Suppressor macrophage treated with lipopolysaccharide for 4 hours (primary cell): ENCODE data around the gene IFT122.
A peak's percentile ranks its signal among the peaks of the same experiment; 100 is the strongest.
"Not testable (repeated sequence)": the region's sequence is repeated elsewhere in the genome, so short reads cannot be mapped to it uniquely, and the experiment has no call there.

ENCODE experiments used
- DNase-seq: peaks from one replicate; pipeline ENCODE4 v3.0.0-alpha.2; 2020

The IFT122 gene

DNA sequence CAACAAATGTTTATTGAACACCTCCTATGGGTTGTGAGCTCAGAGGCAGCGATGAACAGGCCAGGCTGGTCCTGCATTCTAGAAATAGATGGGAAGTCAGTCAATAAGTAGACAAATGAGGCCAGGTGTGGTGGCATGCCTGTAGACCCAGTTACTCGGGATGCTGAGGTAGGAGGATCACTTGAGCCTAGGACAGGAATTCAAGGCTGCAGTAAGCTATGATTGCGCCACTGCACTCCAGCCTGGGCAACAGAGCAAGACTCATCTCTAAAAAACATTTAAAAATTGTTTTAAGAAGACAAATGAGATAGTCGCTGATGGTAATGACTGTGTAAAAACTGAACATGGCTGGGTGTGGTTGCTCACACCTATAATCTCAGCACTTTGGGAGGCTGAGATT, 84.1 kb downstream of the IFT122 start:
- no peak for DNase-seq

DNA sequence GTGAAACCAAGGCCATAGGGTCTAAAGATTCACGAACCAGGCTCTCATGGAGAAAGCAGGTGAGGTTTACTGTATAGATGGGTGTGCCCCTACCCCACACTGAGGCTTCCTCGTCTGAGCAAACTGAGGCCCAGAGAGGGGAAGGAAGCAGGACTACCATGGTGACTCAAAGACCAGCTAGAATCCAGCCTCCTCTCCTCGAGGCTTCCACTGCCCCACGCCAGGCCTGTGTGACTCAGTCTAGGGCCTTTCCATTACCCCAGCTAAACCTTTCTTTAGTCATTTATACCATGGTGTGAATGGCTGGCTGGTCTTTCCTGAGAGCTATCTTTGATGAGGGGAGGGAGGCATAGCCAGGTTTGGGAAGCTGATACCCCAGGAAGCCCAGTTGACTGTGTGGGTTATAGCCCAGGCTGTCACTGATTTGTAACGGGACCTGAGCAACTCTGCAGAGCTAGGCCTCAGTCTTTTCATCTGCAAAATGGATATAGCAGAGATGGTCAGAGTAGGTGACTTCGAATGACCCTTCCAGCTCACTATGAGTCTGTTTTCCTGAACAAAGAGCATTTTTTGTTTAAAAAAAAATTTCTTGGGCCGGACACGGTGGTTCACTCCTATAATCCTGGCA, 85.4 kb downstream of the IFT122 start:
- DNase-seq: peak; percentile 94

DNA sequence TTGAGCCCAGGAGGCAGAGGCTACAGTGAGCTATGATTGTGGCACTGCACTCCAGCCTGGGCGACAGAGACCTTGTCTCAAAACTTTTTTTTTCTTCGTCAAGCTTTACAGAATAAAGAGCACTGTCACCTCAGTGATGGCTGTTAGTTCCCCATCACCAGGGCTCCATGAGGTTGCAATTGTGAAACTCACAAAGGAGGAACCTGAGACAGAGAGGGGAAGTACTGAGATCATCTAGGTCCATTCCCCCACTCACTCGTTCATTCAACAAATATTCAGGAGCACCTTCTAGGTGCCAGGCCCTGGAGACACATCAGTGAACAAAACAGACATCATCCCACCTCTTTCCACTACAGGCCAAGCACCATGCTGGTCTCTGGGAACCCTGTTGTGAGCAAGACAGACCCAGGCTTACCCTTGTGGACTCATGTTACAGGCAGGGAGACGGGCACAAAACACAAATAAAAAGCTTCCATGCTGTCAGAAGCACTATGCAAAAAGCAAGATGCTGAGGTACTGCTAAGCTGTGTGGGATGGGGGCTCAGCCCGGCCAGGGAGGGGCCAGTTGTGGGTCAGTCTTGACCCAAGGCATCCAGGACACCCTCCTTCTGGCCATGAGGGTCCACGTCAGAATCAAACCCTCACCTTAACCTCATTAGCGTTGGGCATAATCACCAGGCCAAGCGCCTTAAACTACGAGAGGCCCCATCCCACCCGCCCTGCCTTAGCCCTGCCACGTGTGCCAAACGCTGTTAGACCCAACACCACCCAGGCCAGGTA, 86.3 kb downstream of the IFT122 start:
- DNase-seq: peak; percentile 91

DNA sequence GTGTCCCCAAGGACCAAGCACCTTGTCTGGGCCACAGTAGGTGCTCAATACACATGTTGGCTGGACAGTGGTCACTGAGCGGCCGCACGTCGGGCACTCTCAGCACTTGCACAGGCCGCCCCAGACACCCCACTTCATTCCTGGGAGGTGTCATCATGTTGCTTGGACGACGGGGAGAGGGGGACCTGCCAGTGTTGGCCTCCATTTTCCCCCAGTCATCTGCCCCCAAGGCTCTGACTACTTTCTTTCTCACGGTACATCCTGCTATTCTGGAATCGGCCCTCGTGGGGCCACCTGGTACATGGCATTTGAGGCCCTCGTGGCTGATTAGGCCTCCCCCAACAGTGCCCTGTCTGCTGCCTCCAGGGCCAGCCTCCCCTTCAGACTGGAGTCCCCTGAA, 87.2 kb downstream of the IFT122 start:
- DNase-seq: no peak

DNA sequence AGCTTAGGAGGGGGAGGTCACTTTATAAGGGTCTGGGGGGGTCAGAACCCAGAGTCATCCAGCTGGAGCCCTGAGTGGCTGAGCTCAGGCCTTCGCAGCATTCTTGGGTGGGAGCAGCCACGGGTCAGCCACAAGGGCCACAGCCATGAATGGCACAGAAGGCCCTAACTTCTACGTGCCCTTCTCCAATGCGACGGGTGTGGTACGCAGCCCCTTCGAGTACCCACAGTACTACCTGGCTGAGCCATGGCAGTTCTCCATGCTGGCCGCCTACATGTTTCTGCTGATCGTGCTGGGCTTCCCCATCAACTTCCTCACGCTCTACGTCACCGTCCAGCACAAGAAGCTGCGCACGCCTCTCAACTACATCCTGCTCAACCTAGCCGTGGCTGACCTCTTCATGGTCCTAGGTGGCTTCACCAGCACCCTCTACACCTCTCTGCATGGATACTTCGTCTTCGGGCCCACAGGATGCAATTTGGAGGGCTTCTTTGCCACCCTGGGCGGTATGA, 88.6 kb downstream of the IFT122 start, which contains the start of gene RHO:
RHO (plus strand) TSS at position 51 of the 512 bp plus-strand sequence; CDS start at position 146, 95 bp downstream.
- DNase-seq: no peak

GRCh38 chr3:129529436-129530210, 89.6 kb downstream of the IFT122 start:
- DNase-seq: no peak

DNA sequence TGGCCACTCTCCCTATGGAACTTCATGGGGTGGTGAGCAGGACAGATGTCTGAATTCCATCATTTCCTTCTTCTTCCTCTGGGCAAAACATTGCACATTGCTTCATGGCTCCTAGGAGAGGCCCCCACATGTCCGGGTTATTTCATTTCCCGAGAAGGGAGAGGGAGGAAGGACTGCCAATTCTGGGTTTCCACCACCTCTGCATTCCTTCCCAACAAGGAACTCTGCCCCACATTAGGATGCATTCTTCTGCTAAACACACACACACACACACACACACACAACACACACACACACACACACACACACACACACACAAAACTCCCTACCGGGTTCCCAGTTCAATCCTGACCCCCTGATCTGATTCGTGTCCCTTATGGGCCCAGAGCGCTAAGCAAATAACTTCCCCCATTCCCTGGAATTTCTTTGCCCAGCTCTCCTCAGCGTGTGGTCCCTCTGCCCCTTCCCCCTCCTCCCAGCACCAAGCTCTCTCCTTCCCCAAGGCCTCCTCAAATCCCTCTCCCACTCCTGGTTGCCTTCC, 90.3 kb downstream of the IFT122 start:
- no peak for DNase-seq

DNA sequence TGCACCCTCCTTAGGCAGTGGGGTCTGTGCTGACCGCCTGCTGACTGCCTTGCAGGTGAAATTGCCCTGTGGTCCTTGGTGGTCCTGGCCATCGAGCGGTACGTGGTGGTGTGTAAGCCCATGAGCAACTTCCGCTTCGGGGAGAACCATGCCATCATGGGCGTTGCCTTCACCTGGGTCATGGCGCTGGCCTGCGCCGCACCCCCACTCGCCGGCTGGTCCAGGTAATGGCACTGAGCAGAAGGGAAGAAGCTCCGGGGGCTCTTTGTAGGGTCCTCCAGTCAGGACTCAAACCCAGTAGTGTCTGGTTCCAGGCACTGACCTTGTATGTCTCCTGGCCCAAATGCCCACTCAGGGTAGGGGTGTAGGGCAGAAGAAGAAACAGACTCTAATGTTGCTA, 90.8 kb downstream of the IFT122 start:
- DNase-seq: no peak

DNA sequence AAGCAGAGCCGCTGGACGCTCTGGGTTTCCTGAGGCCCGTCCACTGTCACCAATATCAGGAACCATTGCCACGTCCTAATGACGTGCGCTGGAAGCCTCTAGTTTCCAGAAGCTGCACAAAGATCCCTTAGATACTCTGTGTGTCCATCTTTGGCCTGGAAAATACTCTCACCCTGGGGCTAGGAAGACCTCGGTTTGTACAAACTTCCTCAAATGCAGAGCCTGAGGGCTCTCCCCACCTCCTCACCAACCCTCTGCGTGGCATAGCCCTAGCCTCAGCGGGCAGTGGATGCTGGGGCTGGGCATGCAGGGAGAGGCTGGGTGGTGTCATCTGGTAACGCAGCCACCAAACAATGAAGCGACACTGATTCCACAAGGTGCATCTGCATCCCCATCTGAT, 91.7 kb downstream of the IFT122 start:
- no peak for DNase-seq

DNA sequence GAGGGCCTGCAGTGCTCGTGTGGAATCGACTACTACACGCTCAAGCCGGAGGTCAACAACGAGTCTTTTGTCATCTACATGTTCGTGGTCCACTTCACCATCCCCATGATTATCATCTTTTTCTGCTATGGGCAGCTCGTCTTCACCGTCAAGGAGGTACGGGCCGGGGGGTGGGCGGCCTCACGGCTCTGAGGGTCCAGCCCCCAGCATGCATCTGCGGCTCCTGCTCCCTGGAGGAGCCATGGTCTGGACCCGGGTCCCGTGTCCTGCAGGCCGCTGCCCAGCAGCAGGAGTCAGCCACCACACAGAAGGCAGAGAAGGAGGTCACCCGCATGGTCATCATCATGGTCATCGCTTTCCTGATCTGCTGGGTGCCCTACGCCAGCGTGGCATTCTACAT, 92.2 kb downstream of the IFT122 start:
- DNase-seq: no peak

DNA sequence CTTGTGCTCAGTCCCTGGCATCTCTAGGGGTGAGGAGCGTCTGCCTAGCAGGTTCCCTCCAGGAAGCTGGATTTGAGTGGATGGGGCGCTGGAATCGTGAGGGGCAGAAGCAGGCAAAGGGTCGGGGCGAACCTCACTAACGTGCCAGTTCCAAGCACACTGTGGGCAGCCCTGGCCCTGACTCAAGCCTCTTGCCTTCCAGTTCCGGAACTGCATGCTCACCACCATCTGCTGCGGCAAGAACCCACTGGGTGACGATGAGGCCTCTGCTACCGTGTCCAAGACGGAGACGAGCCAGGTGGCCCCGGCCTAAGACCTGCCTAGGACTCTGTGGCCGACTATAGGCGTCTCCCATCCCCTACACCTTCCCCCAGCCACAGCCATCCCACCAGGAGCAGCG, 93.4 kb downstream of the IFT122 start:
- no peak for DNase-seq

DNA sequence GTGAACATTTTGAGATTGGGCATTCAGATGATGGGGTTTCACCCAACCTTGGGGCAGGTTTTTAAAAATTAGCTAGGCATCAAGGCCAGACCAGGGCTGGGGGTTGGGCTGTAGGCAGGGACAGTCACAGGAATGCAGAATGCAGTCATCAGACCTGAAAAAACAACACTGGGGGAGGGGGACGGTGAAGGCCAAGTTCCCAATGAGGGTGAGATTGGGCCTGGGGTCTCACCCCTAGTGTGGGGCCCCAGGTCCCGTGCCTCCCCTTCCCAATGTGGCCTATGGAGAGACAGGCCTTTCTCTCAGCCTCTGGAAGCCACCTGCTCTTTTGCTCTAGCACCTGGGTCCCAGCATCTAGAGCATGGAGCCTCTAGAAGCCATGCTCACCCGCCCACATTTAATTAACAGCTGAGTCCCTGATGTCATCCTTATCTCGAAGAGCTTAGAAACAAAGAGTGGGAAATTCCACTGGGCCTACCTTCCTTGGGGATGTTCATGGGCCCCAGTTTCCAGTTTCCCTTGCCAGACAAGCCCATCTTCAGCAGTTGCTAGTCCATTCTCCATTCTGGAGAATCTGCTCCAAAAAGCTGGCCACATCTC, 94.5 kb downstream of the IFT122 start:
- DNase-seq: no peak

DNA sequence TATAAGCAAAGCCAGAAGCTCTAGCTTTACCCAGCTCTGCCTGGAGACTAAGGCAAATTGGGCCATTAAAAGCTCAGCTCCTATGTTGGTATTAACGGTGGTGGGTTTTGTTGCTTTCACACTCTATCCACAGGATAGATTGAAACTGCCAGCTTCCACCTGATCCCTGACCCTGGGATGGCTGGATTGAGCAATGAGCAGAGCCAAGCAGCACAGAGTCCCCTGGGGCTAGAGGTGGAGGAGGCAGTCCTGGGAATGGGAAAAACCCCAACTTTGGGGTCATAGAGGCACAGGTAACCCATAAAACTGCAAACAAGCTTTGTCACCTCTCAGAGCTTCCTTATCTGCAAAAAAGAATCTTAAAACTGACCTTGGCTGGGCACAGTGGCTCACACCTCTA, 95.1 kb downstream of the IFT122 start:
- no peak for DNase-seq

GRCh38 chr3:129536374-129536667, 96.3 kb downstream of the IFT122 start:
- DNase-seq: no peak

GRCh38 chr3:129536804-129537203, 96.8 kb downstream of the IFT122 start:
- DNase-seq: no peak

DNA sequence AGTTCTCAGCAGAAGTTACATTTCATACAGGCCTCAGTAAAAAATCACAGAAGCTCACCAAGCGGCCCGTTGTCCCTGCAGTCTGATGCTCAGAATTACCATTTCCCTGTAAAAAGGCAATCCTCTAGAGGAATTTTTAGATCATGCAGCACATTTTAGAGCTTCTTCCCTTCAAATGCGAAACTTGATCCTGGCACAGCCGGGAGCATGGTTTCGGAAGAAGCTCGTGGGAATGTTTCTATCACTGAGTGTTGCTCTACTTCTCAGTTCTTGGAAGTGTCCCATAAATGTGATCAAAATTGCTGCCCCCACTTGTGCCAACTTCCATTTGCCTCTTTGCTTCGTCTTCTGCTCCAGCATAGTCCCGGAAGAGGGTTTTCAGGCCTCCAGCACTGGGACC, 99.2 kb downstream of the IFT122 start:
- DNase-seq: no peak

GRCh38 chr3:129540776-129541516, 100.9 kb downstream of the IFT122 start:
- DNase-seq: no peak

DNA sequence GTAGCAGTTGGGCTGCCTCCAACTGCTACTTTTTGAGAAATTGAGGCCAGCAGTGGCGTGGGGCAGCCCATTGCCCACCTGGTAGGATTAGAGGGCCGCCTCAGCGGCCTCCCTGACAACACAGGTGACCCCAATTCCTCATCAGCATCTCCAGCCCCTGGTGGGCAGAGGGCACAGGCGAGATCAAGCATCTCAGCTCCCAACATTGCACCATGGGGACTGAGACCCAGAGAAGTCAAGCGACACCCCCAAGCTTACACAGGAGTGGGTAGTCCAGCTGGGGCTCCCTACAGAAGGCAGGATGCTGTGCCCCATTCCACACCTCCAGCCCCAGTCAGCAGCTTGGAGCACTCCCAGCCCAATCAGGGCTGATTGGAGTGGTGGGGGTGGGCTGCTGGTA, 102.7 kb downstream of the IFT122 start:
- no peak for DNase-seq

DNA sequence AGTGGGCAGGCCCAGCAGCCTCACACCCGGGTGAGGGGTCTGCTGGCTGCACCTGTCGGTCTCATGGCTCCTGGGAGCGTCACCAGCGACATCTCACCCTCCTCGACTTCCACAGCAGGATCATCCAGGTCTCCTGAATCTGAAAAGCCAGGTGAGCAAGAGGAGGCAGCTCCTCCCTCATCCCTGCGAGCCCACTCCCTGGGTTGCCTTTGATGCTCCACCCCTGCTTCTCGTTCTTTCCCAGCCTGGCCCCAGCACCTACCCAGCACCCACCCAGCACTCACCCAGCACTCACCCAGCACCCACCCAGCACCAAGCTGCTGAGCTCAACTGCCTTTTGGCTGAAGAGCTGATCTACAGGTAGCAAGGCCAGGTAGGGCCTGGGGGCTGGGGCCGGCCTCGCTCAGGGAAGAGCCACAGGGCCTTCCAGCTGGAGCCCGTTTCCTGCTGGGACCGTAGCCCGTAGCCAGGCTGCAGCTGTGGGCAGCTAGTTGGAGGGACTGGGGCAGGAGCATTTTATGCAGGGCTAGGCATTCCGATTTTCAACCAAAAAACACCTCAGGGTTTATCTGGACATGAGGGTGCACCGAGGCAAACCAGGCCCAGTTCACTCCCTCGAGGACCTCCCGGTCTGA, 103.2 kb downstream of the IFT122 start, which contains the start of gene H1-8:
H1-8 (plus strand) TSS at position 20 of the 635 bp plus-strand sequence; CDS start at position 64, 44 bp downstream.
- no peak for DNase-seq

DNA sequence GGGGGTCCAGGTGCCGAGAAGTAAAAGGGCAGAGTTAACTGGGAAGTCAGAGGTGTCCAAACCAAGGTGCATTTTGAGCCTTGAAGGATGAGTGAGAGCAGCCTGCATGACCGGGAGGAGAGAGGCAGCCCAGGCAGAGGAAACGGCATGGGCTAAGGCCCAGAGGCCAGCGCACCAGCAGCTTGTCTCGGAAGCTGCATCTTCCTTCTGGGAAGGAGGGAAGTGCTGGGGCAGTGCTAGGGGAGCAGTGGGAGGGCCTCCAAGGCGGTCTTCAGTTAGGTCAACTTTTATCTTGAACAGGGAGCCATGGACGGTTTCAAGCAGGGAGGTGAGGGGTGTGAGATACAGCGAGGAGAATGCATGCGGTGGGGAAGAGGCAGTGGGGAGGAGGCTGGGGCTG, 104.0 kb downstream of the IFT122 start:
- no peak for DNase-seq

DNA sequence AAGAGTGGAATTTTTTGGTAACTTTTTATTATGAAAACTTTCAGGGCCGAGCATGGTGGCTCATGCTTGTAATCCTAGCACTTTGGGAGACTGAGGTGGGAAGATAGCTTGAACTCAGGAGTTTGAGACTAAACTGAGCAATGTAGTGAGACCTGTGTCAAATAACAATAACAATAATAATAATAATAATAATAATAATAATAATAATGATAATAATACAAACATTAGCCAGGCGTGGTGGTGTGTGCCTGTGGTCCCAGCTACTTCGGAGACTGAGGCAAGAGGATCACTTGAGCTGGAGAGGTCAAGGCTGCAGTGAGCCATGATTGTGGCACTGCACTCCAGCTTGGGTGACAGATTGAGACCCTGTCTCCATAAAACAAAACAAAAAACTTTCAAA, 105.9 kb downstream of the IFT122 start:
- DNase-seq: not testable (repeated sequence)

DNA sequence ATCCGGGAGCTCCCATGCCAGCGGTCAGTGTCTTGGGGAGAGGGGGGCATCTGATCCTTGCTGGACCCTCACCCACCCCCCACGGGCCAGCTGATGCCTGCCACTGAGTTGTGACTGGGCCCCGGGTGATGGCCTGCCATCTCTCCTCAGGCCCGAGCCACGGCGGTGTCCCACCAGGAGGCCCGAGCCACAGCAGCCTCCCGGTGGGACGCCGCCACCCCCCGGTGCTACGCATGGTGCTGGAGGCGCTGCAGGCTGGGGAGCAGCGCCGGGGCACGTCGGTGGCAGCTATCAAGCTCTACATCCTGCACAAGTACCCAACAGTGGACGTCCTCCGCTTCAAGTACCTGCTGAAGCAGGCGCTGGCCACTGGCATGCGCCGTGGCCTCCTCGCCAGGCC, 107.2 kb downstream of the IFT122 start:
- DNase-seq: no peak
